ENCODE data around the gene MTTP.

- TF ChIP-seq CTCF (IDR thresholded peaks at IDR 0.05) (no peak), POLR2A (IDR thresholded peaks at IDR 0.05) (no peak)
Measured at GRCh38 chr4:99661907-99662306, 87.3 kb downstream of the MTTP start.

Data from ovary (tissue), 3 donors.